Upper lobe of right lung (tissue), 1 donor: ENCODE results near the gene AP4M1. TPM values are rescaled to one million over a fixed set of nuclear protein-coding genes. Genes with fewer than 3 reads are reported as not detected.

Source experiments
- ATAC-seq: fragments of 200-7000 bp; cut with Tn5 transposase; one replicate; pipeline ENCODE4 v1.9.1; 2020; ENCODE audit warnings: mild to moderate bottlenecking, moderate library complexity
- DNase-seq: peaks from one replicate; pipeline ENCODE4 v3.0.0-alpha.2; 2020
- H3K27ac ChIP-seq: fragments of 200-600 bp; one replicate; pipeline ENCODE4 v1.8.0; 2022
- H3K27me3 ChIP-seq: fragments of 200-600 bp; one replicate; pipeline ENCODE4 v1.8.0; 2022; ENCODE audit warnings: mild to moderate bottlenecking
- H3K36me3 ChIP-seq: fragments of 200-600 bp; one replicate; pipeline ENCODE4 v1.8.0; 2022
- H3K4me1 ChIP-seq: fragments of 200-600 bp; one replicate; pipeline ENCODE4 v1.8.0; 2022
- H3K4me3 ChIP-seq: fragments of 200-600 bp; one replicate; pipeline ENCODE4 v1.8.0; 2022; ENCODE audit warnings: mild to moderate bottlenecking
- H3K9me3 ChIP-seq: fragments of 200-600 bp; one replicate; pipeline ENCODE4 v1.8.0; 2022
- CTCF ChIP-seq: fragments of 200-600 bp; IDR thresholded peaks from one replicate; pipeline ENCODE4 v1.8.0; 2022; ENCODE audit warnings: antibody characterized with exemption
- intact Hi-C: fragments of 100-400 bp; cut with DNase I; formaldehyde crosslinking; loops from one replicate; pipeline ENCODE4 v1.11.0; 2022
- total RNA-seq: library from RNA; stranded (reverse); fragmentation: NEBNext Ultra II Directional; extraction: Animal tissue kit (Norgen Biotek cat#: 25700); gene quantifications from one replicate; pipeline ENCODE4 v1.2.1, GENCODE V29; 2021
- donor health status: DM: no; HTN: yes; CAD: no; lungs with severe emphysema.

AP4M1 gene
- total RNA-seq, 1 donor from 2014 or later = 16.8 TPM

GRCh38 chr7:100079024-100079560, 22.4 kb upstream of the AP4M1 start:
- ATAC-seq (no peak), DNase-seq (no peak)
- H3K27ac ChIP-seq = no peak overlapping the region
- H3K4me3 ChIP-seq = no peak overlapping the region
- TF ChIP-seq CTCF = no peak
- H3K27me3 ChIP-seq = no peaks in the 10 kb centered on the region
- peaks cover 15% of the 10 kb centered on the region for H3K4me1 ChIP-seq
- no peaks in the 10 kb centered on the region for H3K9me3 ChIP-seq
- intact Hi-C loops = no loop called here
- peaks cover 56% of the 10 kb centered on the region for H3K36me3 ChIP-seq

GRCh38 chr7:100080907-100081534, 20.4 kb upstream of the AP4M1 start:
- no peak for TF ChIP-seq CTCF
- DNase-seq (no peak), ATAC-seq (peak; percentile 40)
- no peaks in the 10 kb centered on the region for H3K27me3 ChIP-seq
- intact Hi-C loops = no loop called here
- H3K36me3 ChIP-seq = peaks cover 37% of the 10 kb centered on the region
- peaks cover 15% of the 10 kb centered on the region for H3K4me1 ChIP-seq
- H3K27ac ChIP-seq = peak overlapping the region; percentile 94
- no peaks in the 10 kb centered on the region for H3K9me3 ChIP-seq
- peak overlapping the region; percentile 99 for H3K4me3 ChIP-seq

- peak; percentile 93 for TF ChIP-seq CTCF
- ATAC-seq (peak; percentile 98), DNase-seq (peak; percentile 99)
- Histone ChIP-seq H3K36me3 (peaks cover 31% of the 10 kb centered on the region), H3K27ac (peak within 1 kb of the TSS; percentile 94), H3K27me3 (no peaks in the 10 kb centered on the region), H3K4me1 (peaks cover 15% of the 10 kb centered on the region), H3K9me3 (no peaks in the 10 kb centered on the region), H3K4me3 (peak within 1 kb of the TSS; percentile 99)
- intact Hi-C loops = no loop called here
These were observed 19.8 kb upstream of the AP4M1 start, which contains the start of gene ZNF3 for GRCh38 chr7:100081535-100082102. Gene ZNF3 (minus strand): TSS chr7:100081723. CDS start chr7:100077357, 4,366 bp downstream.

- Histone ChIP-seq H3K27ac (peak overlapping the region; percentile 17), H3K4me1 (peaks cover 17% of the 10 kb centered on the region), H3K9me3 (no peaks in the 10 kb centered on the region), H3K36me3 (peaks cover 17% of the 10 kb centered on the region), H3K27me3 (no peaks in the 10 kb centered on the region), H3K4me3 (no peak overlapping the region)
- intact Hi-C loops = no loop called here
- no peak for DNase-seq
- ATAC-seq = no peak
- TF ChIP-seq CTCF = no peak
These were observed 18.5 kb upstream of the AP4M1 start for GRCh38 chr7:100082978-100083377.

- DNase-seq (no peak), ATAC-seq (no peak)
- TF ChIP-seq CTCF = no peak
- Histone ChIP-seq H3K9me3 (no peaks in the 10 kb centered on the region), H3K4me1 (peaks cover 23% of the 10 kb centered on the region), H3K36me3 (peaks cover 5% of the 10 kb centered on the region), H3K27me3 (no peaks in the 10 kb centered on the region), H3K27ac (no peak overlapping the region), H3K4me3 (no peak overlapping the region)
- intact Hi-C loops = no loop called here
These were observed 15.9 kb upstream of the AP4M1 start for GRCh38 chr7:100085515-100085914.
